ENCODE data around the gene VAT1L. TPM values are rescaled to one million over a fixed set of nuclear protein-coding genes. Genes with fewer than 3 reads are reported as not detected.

VAT1L gene
- total and polyA plus RNA-seq, 2 experiments from 2014 or later = 11.0 to 24.4 TPM

DNA sequence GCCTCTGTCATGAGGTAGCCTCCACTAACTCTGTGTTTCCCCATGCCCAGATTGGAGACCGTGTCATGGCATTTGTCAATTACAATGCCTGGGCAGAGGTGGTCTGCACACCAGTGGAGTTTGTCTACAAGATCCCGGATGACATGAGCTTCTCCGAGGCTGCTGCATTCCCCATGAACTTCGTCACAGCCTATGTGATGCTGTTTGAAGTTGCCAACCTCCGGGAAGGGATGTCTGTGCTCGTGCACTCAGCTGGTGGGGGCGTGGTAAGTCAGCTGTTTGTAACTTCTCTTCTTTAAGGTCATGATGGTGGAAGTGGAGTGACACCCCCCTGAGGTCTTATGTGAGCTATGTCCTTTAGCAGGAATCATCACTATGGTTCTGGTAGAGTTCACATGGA is 36.8 kb downstream of the VAT1L start:
- no peaks in the 10 kb centered on the region for H3K27me3 ChIP-seq (ENCODE audit: insufficient read depth)
- H2AFZ ChIP-seq = no peak overlapping the region
- H3K36me3 Mint-ChIP-seq (ENCODE audit: low read depth) = peaks cover 23% of the 10 kb centered on the region
- H3K9me2 ChIP-seq (ENCODE audit: insufficient read depth) = no peaks in the 10 kb centered on the region
- H3K4me2 ChIP-seq = no peak overlapping the region
- no peak overlapping the region for H3K4me3 ChIP-seq
- H3K4me1 Mint-ChIP-seq = peaks cover 7% of the 10 kb centered on the region; the same call in 2 of the 3 replicates
- no peaks in the 10 kb centered on the region for H3K9me3 Mint-ChIP-seq
- peaks cover 2% of the 10 kb centered on the region for H3K27me3 Mint-ChIP-seq (ENCODE audit: insufficient read depth, low read depth, poor library complexity)
- no peak for ATAC-seq
- no peaks in the 10 kb centered on the region for H3K79me2 ChIP-seq (replicated peaks; ENCODE audit: insufficient read depth)
- TF ChIP-seq ZNF114 (CRISPR knock-in tag; IDR thresholded peaks at IDR 0.05) = no peak
- TF ChIP-seq, protein P1, sequence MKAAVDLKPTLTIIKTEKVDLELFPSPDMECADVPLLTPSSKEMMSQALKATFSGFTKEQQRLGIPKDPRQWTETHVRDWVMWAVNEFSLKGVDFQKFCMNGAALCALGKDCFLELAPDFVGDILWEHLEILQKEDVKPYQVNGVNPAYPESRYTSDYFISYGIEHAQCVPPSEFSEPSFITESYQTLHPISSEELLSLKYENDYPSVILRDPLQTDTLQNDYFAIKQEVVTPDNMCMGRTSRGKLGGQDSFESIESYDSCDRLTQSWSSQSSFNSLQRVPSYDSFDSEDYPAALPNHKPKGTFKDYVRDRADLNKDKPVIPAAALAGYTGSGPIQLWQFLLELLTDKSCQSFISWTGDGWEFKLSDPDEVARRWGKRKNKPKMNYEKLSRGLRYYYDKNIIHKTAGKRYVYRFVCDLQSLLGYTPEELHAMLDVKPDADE (IDR thresholded peaks at IDR 0.05) = no peak
- TF ChIP-seq, protein P2, sequence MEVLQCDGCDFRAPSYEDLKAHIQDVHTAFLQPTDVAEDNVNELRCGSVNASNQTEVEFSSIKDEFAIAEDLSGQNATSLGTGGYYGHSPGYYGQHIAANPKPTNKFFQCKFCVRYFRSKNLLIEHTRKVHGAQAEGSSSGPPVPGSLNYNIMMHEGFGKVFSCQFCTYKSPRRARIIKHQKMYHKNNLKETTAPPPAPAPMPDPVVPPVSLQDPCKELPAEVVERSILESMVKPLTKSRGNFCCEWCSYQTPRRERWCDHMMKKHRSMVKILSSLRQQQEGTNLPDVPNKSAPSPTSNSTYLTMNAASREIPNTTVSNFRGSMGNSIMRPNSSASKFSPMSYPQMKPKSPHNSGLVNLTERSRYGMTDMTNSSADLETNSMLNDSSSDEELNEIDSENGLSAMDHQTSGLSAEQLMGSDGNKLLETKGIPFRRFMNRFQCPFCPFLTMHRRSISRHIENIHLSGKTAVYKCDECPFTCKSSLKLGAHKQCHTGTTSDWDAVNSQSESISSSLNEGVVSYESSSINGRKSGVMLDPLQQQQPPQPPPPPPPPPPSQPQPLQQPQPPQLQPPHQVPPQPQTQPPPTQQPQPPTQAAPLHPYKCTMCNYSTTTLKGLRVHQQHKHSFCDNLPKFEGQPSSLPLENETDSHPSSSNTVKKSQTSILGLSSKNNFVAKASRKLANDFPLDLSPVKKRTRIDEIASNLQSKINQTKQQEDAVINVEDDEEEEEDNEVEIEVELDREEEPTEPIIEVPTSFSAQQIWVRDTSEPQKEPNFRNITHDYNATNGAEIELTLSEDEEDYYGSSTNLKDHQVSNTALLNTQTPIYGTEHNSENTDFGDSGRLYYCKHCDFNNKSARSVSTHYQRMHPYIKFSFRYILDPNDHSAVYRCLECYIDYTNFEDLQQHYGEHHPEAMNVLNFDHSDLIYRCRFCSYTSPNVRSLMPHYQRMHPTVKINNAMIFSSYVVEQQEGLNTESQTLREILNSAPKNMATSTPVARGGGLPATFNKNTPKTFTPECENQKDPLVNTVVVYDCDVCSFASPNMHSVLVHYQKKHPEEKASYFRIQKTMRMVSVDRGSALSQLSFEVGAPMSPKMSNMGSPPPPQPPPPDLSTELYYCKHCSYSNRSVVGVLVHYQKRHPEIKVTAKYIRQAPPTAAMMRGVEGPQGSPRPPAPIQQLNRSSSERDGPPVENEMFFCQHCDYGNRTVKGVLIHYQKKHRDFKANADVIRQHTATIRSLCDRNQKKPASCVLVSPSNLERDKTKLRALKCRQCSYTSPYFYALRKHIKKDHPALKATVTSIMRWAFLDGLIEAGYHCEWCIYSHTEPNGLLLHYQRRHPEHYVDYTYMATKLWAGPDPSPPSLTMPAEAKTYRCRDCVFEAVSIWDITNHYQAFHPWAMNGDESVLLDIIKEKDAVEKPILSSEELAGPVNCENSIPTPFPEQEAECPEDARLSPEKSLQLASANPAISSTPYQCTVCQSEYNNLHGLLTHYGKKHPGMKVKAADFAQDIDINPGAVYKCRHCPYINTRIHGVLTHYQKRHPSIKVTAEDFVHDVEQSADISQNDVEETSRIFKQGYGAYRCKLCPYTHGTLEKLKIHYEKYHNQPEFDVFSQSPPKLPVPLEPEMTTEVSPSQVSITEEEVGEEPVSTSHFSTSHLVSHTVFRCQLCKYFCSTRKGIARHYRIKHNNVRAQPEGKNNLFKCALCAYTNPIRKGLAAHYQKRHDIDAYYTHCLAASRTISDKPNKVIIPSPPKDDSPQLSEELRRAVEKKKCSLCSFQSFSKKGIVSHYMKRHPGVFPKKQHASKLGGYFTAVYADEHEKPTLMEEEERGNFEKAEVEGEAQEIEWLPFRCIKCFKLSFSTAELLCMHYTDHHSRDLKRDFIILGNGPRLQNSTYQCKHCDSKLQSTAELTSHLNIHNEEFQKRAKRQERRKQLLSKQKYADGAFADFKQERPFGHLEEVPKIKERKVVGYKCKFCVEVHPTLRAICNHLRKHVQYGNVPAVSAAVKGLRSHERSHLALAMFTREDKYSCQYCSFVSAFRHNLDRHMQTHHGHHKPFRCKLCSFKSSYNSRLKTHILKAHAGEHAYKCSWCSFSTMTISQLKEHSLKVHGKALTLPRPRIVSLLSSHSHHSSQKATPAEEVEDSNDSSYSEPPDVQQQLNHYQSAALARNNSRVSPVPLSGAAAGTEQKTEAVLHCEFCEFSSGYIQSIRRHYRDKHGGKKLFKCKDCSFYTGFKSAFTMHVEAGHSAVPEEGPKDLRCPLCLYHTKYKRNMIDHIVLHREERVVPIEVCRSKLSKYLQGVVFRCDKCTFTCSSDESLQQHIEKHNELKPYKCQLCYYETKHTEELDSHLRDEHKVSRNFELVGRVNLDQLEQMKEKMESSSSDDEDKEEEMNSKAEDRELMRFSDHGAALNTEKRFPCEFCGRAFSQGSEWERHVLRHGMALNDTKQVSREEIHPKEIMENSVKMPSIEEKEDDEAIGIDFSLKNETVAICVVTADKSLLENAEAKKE (CRISPR knock-in tag; IDR thresholded peaks at IDR 0.05) = no peak
- no peak for TF ChIP-seq CREB1 (CRISPR knock-in tag; IDR thresholded peaks at IDR 0.05; ENCODE audit: low read depth)
- no peak for TF ChIP-seq POLR2AphosphoS5 (IDR thresholded peaks at IDR 0.05; ENCODE audit: low read depth)
- no peaks in the 10 kb centered on the region; the same call in 1 of the 2 replicates for H4K20me1 ChIP-seq (replicated peaks; ENCODE audit: insufficient read depth)
- no peak overlapping the region for H3K27ac Mint-ChIP-seq
- no peaks in the 10 kb centered on the region for H3F3A ChIP-seq (replicated peaks; ENCODE audit: low read depth)
- DNase-seq (ENCODE audit: low spot score) = no peak
- H3K36me3 ChIP-seq (ENCODE audit: insufficient read depth) = no peaks in the 10 kb centered on the region
- H3K27ac ChIP-seq (ENCODE audit: low read depth) = no peak overlapping the region
- H3K4me3 Mint-ChIP-seq = no peak overlapping the region
- H3K4me1 ChIP-seq (ENCODE audit: insufficient read depth) = 0 out of 2 replicates have a peak, but pooled peaks cover 5% of the 10 kb centered on the region

DNA sequence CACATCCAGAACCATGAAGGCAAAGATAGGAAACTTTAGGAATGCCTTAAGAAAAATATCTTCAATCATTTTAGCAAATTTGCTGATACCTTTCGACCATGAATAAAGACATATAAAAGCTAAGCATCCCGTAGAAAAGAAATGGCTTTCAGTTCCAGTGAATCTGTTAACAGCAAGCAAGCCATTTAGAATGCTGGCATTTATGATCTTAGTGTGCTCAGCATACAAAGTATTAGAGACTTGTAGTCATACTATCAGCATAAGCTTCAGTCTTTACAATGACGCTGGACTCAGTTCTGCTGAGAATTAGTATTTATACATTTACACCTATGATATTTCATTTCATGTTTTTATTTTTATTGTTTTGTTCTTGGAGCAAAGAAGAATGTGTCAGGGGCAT is 38.7 kb downstream of the VAT1L start:
- H3K36me3 Mint-ChIP-seq (ENCODE audit: low read depth) = peaks cover 28% of the 10 kb centered on the region
- ATAC-seq (no peak), DNase-seq (ENCODE audit: low spot score) (no peak)
- Histone ChIP-seq H3K27me3 (ENCODE audit: insufficient read depth) (no peaks in the 10 kb centered on the region), H3K79me2 (replicated peaks; ENCODE audit: insufficient read depth) (no peaks in the 10 kb centered on the region), H3K4me2 (no peak overlapping the region), H3K36me3 (ENCODE audit: insufficient read depth) (no peaks in the 10 kb centered on the region), H4K20me1 (replicated peaks; ENCODE audit: insufficient read depth) (no peaks in the 10 kb centered on the region; the same call in 1 of the 2 replicates), H3K4me3 (no peak overlapping the region), H3K27ac (ENCODE audit: low read depth) (no peak overlapping the region), H3K9me2 (ENCODE audit: insufficient read depth) (no peaks in the 10 kb centered on the region), H3K4me1 (ENCODE audit: insufficient read depth) (0 out of 2 replicates have a peak, but pooled peaks cover 5% of the 10 kb centered on the region), H2AFZ (no peak overlapping the region), H3F3A (replicated peaks; ENCODE audit: low read depth) (no peaks in the 10 kb centered on the region)
- H3K27me3 Mint-ChIP-seq (ENCODE audit: insufficient read depth, low read depth, poor library complexity) = peaks cover 5% of the 10 kb centered on the region
- no peak overlapping the region for H3K27ac Mint-ChIP-seq
- H3K4me1 Mint-ChIP-seq = peaks cover 7% of the 10 kb centered on the region; the same call in 2 of the 3 replicates
- no peaks in the 10 kb centered on the region for H3K9me3 Mint-ChIP-seq
- no peak overlapping the region for H3K4me3 Mint-ChIP-seq
- TF ChIP-seq CREB1 (CRISPR knock-in tag; IDR thresholded peaks at IDR 0.05; ENCODE audit: low read depth) (no peak), POLR2AphosphoS5 (IDR thresholded peaks at IDR 0.05; ENCODE audit: low read depth) (no peak)
- TF ChIP-seq, protein P3, sequence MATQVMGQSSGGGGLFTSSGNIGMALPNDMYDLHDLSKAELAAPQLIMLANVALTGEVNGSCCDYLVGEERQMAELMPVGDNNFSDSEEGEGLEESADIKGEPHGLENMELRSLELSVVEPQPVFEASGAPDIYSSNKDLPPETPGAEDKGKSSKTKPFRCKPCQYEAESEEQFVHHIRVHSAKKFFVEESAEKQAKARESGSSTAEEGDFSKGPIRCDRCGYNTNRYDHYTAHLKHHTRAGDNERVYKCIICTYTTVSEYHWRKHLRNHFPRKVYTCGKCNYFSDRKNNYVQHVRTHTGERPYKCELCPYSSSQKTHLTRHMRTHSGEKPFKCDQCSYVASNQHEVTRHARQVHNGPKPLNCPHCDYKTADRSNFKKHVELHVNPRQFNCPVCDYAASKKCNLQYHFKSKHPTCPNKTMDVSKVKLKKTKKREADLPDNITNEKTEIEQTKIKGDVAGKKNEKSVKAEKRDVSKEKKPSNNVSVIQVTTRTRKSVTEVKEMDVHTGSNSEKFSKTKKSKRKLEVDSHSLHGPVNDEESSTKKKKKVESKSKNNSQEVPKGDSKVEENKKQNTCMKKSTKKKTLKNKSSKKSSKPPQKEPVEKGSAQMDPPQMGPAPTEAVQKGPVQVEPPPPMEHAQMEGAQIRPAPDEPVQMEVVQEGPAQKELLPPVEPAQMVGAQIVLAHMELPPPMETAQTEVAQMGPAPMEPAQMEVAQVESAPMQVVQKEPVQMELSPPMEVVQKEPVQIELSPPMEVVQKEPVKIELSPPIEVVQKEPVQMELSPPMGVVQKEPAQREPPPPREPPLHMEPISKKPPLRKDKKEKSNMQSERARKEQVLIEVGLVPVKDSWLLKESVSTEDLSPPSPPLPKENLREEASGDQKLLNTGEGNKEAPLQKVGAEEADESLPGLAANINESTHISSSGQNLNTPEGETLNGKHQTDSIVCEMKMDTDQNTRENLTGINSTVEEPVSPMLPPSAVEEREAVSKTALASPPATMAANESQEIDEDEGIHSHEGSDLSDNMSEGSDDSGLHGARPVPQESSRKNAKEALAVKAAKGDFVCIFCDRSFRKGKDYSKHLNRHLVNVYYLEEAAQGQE (IDR thresholded peaks at IDR 0.05; ENCODE audit: unreplicated experiment) = no peak

Data from GM23338 (cell line).